Lung (tissue), 12 donors: ENCODE measurements around the gene EDDM13. TPM values are rescaled to one million over a fixed set of nuclear protein-coding genes. Genes with fewer than 3 reads are reported as not detected.
"Not testable (repeated sequence)": the region's sequence is repeated elsewhere in the genome, so short reads cannot be mapped to it uniquely, and the experiment has no call there.

ENCODE experiments used
- ATAC-seq: fragments of 200-7000 bp; cut with Tn5 transposase; one replicate; pipeline ENCODE4 v1.9.1; 2020; ENCODE audit warnings: moderate number of reproducible peaks; ENCODE audit not compliant: insufficient read depth, low FRiP score
- DNase-seq, 3 donors: peaks; one replicate each; pipeline ENCODE4 v3.0.0-alpha.2; 2013 to 2017
- H3K27ac ChIP-seq, 2 donors: one replicate each; pipeline ENCODE4 v1.5.1; 2013; ENCODE audit warnings: mild to moderate bottlenecking in 2 of 2, moderate library complexity in 2 of 2, control low read depth in 1 of 2, inconsistent platforms in 1 of 2, low read depth in 1 of 2, low read length in 1 of 2
- H3K27me3 ChIP-seq, 3 donors: one replicate each; pipeline ENCODE4 v1.5.1; 2013; ENCODE audit warnings: low read length in 2 of 3; ENCODE audit not compliant: control insufficient read depth in 3 of 3, insufficient read depth in 3 of 3
- H3K36me3 ChIP-seq, 4 donors: one replicate each; pipeline ENCODE4 v1.5.1; 2013; ENCODE audit warnings: low read length in 4 of 4, mild to moderate bottlenecking in 1 of 4, moderate library complexity in 1 of 4; ENCODE audit not compliant: control insufficient read depth in 4 of 4, insufficient read depth in 4 of 4
- H3K4me1 ChIP-seq, 5 donors: one replicate each; pipeline ENCODE4 v1.5.1; 2013; ENCODE audit warnings: low read length in 5 of 5, mild to moderate bottlenecking in 2 of 5, moderate library complexity in 1 of 5; ENCODE audit not compliant: control insufficient read depth in 5 of 5, insufficient read depth in 5 of 5
- H3K4me3 ChIP-seq: one replicate; pipeline ENCODE4 v1.5.1; 2013; ENCODE audit warnings: mild to moderate bottlenecking, control low read depth, moderate library complexity
- H3K9ac ChIP-seq, 2 donors: one replicate each; pipeline ENCODE4 v1.5.1; 2013; ENCODE audit warnings: low read length in 2 of 2, control low read depth in 1 of 2; ENCODE audit not compliant: insufficient read depth in 1 of 2
- H3K9me3 ChIP-seq, 4 donors: one replicate each; pipeline ENCODE4 v1.5.1; 2013; ENCODE audit warnings: low read length in 3 of 4, mild to moderate bottlenecking in 1 of 4, moderate library complexity in 1 of 4; ENCODE audit not compliant: control insufficient read depth in 4 of 4, insufficient read depth in 3 of 4
- CTCF ChIP-seq: IDR thresholded peaks from 2 replicates; pipeline ENCODE4 v1.5.1; 2012; ENCODE audit warnings: mild to moderate bottlenecking; ENCODE audit errors: control extremely low read depth, extremely low read depth
- WGBS, 2 donors: extraction: QIAGEN DNeasy Blood & Tissue Kit; methylation state at CpG; one replicate each; pipeline ENCODE4 v1.1.7; 2013; 5-methylcytosine and 5-hydroxymethylcytosine counted together
- polyA plus RNA-seq, 2 donors: library from polyadenylated mRNA; stranded (reverse); fragments of 200-250 nt; gene quantifications; one replicate each; pipeline ENCODE4 v1.2.1, GENCODE V29; 2013
- total RNA-seq, 2 donors: library from RNA; depleted of rRNA in 1 of 2; stranded (reverse); fragments of >200 nt in 1 of 2; gene quantifications; one replicate each; pipeline ENCODE4 v1.2.1, GENCODE V29; 2014 to 2021
- donor health status: control.
- donor health status: control.
- donor health status: Bipolar disorder and iron deficiency.
- donor health status: healthy.
- donor health status: DM: yes; HTN: yes; CAD: no.

The EDDM13 gene
- total and polyA plus RNA-seq, 4 donors = 1.1 to 3.0 (median 1.3) TPM; not detected in 1

- Histone ChIP-seq H3K27ac (peak overlapping the region; percentile 24 to 55), H3K27me3 (no peaks in the 10 kb centered on the region), H3K4me1 (peaks cover 0 to 23% (median 5%) of the 10 kb centered on the region in 5 donors), H3K4me3 (no peak overlapping the region), H3K9me3 (no peaks in the 10 kb centered on the region), H3K36me3 (peaks cover 0 to 23% (median 12%) of the 10 kb centered on the region in 4 donors), H3K9ac (peak overlapping the region in 1 of 2 donors; percentile 37)
- WGBS, 2 donors = 86 to 93% methylated on average over 9 of the region's 11 CpGs
- no peak for TF ChIP-seq CTCF
- ATAC-seq (no peak), DNase-seq (peak; percentile 50 to 68 (median 52))
These were observed 33.5 kb downstream of the EDDM13 start for GRCh38 chr19:56306016-56306415.

- not testable (repeated sequence) for H3K27ac ChIP-seq
- peak; percentile 58 to 73 (median 73) for DNase-seq
These were observed 34.5 kb downstream of the EDDM13 start for GRCh38 chr19:56307062-56307461.

GRCh38 chr19:56308792-56309191 is 36.2 kb downstream of the EDDM13 start:
- no peak for TF ChIP-seq CTCF
- Histone ChIP-seq H3K36me3 (peaks cover 6 to 29% (median 10%) of the 10 kb centered on the region in 4 donors), H3K27ac (no peak overlapping the region), H3K4me1 (peaks cover 0 to 21% (median 5%) of the 10 kb centered on the region in 5 donors), H3K27me3 (no peaks in the 10 kb centered on the region), H3K4me3 (no peak overlapping the region), H3K9me3 (no peaks in the 10 kb centered on the region), H3K9ac (no peak overlapping the region)
- no peak for DNase-seq
- no peak for ATAC-seq
- WGBS, 2 donors = 72 to 80% methylated on average over 7 of the region's 7 CpGs

More at GRCh38 chr19:56307062-56307461, 34.5 kb downstream of the EDDM13 start:
- H3K9me3 ChIP-seq, H3K4me3 ChIP-seq, ATAC-seq, H3K27me3 ChIP-seq: not testable (repeated sequence)
- H3K36me3 ChIP-seq = peaks cover 2 to 28% (median 12%) of the 10 kb centered on the region in 4 donors
- peak overlapping the region in 1 of 2 donors; percentile 34 for H3K9ac ChIP-seq
- peaks cover 0 to 17% (median 5%) of the 10 kb centered on the region in 5 donors for H3K4me1 ChIP-seq
- WGBS, 2 donors = 62 to 76% methylated on average over 6 of the region's 6 CpGs

GRCh38 chr19:56309511-56310185 is 37.1 kb downstream of the EDDM13 start:
- ATAC-seq (no peak), DNase-seq (peak in 1 of 3 donors; percentile 51)
- WGBS, 2 donors = 83 to 85% methylated on average over 11 of the region's 11 CpGs
- H3K4me3 ChIP-seq = no peak overlapping the region
- H3K4me1 ChIP-seq = peaks cover 0 to 23% (median 5%) of the 10 kb centered on the region in 5 donors
- no peaks in the 10 kb centered on the region for H3K9me3 ChIP-seq
- no peaks in the 10 kb centered on the region for H3K27me3 ChIP-seq
- TF ChIP-seq CTCF = peak; percentile 11
- peaks cover 4 to 26% (median 6%) of the 10 kb centered on the region in 4 donors for H3K36me3 ChIP-seq
- H3K9ac ChIP-seq = no peak overlapping the region
- H3K27ac ChIP-seq = no peak overlapping the region
